G401.6 (cell line): ENCODE data around the gene ZNF865.

Experiments
- FAIRE-seq: peaks from 2 replicates; lab custom pipeline; 2012; peaks lifted over from hg19 to GRCh38; lab: Jason Lieb, UNC

The ZNF865 gene

DNA sequence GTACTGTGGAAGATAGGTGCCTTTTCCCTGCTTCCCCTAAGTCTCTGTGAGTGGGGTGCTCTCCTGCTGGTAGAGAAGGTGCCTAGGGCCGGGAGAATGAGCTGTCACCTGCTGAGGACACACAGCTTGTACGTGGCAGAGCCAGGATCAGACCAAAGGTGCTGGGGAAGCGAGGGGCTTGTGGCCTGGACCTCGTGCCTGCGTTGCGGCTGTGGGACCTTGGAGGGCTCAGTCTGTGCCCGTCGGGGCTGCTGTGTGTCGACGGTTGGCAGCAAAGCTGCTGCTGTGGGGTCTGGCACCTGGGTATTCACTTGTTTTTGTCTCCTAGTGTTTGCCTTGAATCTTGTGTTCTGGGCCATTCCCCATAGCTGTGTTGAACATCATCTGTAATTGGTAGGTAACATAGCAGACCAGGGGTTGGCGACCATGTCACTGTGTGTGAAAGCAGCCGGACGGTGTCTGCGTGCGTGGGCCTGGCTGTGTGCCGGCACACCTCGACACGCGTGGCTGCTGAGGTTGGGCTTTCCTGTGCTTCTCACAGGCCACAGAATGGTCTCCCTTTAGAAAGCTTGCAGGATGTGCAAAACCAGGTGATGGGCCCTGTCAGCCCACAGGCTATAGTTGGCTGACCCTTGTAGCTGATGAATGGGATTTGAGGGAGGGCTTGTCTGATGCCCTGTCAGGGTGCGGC lies 58.5 kb downstream of the ZNF865 start:
- no peak for FAIRE-seq

DNA sequence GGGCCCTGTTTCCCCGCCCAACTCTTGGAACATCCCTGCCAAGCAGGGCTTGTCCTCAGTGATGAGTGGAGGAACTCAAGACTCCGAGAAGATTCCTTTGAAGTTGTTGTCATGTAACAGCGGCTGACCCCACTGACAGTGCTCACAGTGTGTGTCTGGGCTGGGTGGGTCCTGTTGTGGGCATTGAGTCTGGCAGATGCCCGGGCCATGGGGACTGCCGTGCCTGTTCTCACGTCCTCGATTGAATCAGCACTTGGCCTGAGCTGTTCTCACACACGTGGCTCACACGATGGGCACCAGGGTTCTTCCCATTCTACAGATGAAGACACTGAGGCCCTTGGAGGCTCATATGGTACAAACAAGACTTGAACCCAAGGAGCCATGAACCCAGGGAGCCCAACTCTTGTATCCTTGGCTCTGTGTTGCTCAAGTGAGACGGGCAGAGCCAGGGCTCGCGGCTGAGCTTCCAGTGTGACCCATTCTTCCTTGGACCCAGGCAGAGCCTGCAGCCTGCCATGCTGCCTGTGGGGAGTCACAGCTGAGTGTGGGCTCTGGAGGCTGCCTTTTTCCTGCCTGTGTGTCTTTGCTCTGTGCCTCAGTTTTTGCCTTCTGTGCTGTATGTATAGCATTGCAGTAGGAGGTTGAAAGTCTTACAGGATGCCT lies 61.0 kb downstream of the ZNF865 start:
- no peak for FAIRE-seq
